D721Med (cell line): ENCODE data around the gene COLEC12.

ENCODE experiments used
- DNase-seq: peaks from one replicate; pipeline ENCODE4 v3.0.0; 2011; ENCODE audit warnings: low spot score; ENCODE audit not compliant: insufficient read length
- FAIRE-seq: peaks from 2 replicates; lab custom pipeline; 2011; peaks lifted over from hg19 to GRCh38; lab: Jason Lieb, UNC
- TF ChIP-seq, protein P1 (sequence below): IDR thresholded peaks from 2 replicates; pipeline ENCODE4 v1.5.1; 2012; ENCODE audit warnings: mild to moderate bottlenecking, control low read depth; ENCODE audit not compliant: insufficient read depth; ENCODE audit errors: missing control alignments

The COLEC12 gene

DNA sequence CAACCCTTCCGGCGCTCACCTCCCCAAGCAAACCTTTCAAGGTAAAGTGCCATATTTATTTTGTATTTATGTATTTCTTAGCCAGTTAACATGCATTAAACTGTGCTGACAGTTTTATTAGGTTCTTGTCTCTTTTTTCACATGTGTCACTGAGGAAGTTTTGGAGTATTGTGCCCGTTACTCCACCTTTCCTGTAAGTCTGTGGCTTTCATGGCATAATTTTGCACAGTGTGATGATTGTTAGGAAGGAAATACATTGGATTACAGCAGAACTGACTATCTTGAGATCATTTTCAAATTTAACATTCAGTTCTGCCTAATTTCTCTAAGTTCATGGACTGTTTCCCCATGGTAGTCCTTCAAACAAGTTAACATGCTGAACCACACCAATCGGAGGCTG lies 67.7 kb downstream of the COLEC12 start:
- DNase-seq (no peak), FAIRE-seq (no peak)
- TF ChIP-seq, protein P1, sequence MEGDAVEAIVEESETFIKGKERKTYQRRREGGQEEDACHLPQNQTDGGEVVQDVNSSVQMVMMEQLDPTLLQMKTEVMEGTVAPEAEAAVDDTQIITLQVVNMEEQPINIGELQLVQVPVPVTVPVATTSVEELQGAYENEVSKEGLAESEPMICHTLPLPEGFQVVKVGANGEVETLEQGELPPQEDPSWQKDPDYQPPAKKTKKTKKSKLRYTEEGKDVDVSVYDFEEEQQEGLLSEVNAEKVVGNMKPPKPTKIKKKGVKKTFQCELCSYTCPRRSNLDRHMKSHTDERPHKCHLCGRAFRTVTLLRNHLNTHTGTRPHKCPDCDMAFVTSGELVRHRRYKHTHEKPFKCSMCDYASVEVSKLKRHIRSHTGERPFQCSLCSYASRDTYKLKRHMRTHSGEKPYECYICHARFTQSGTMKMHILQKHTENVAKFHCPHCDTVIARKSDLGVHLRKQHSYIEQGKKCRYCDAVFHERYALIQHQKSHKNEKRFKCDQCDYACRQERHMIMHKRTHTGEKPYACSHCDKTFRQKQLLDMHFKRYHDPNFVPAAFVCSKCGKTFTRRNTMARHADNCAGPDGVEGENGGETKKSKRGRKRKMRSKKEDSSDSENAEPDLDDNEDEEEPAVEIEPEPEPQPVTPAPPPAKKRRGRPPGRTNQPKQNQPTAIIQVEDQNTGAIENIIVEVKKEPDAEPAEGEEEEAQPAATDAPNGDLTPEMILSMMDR: no peak

DNA sequence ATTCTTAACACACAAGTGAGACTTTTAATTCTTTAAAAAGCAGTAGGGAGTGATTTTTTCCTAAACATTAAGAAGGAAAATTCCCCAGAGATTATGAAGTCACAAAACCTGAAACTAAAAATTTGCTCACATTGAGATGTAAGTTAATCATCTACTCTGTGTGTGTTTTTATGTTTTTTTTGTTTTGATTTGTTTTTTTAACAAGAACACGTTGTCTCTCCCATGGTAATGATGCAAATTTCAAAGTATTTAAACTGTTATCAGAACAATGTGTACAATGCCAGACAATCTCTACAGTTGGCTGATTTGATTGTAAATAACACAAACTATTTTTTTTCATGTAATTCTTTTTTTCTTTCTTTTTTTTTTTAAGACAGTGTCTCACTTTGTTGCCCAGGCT lies 71.5 kb downstream of the COLEC12 start:
- no peak for FAIRE-seq
- TF ChIP-seq, protein P1: no peak
- no peak for DNase-seq

DNA sequence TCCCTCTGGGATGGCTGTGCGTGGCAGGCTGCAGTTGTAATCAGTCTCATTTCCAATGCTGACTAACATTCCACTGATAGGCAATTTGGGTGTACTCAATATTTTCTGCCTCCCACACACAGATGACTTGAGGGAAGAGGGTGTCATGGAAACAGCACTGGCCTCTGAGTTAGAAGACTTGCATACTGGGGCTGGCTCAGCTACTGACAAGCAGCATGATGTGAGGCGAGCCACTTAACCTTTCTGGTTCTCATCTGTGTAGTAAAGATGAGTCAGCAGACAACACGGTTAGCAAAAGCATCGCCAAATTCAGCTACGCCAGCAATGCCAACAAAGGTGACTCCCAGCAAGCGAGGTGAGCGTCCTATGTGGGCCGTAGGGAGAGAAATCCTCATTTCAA lies 73.5 kb downstream of the COLEC12 start:
- DNase-seq (no peak), FAIRE-seq (no peak)
- TF ChIP-seq, protein P1: no peak

DNA sequence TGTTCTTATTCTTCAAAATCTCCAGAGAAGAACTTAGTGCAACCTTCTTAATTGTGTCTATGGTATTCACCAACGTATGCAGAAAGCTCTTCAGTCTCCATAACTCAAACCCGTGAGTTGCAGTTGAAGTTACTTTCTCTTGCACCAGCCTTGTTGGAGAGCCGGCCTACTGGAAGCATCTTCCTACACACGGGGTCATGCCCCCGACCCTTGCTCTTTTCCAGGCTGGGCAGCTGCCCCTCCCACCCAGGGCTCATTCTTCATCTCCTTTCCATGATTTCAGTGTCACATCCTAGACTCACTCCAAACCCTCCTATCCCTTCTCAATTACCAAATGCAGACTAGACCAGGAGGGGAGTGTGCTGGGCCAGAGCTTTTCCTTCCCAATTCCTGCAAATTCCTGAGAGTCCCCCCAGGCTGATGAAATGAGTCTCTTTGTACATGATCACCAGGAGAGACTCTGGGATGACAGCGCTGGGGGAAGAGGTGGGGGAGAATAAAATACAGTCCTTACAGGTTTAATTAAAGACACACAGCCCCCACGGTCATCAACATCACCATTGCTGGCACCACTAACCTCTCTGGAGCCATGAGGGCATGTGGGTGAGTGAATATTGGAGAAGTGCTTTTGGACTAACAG lies 75.3 kb downstream of the COLEC12 start:
- FAIRE-seq (no peak), DNase-seq (no peak)
- TF ChIP-seq, protein P1: no peak

DNA sequence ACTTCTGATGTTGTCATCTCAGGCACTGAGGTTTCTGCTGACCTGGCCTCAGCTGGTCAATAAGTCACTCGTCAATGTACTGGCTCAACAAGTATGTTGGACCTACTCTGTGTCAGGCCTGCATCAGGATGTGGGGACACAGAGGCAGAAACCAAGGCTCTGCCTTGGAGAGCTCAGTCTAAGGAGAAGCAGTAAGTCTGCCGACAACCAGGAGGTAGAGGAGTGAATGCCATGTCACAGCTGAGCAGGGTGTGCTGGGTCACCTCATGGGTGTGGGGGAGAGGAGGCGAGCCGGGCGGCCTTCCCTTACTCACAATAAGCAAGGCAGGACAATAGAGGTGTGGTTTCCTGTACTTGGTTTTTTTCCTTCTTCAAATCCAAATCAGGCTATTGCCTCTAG lies 75.8 kb downstream of the COLEC12 start:
- FAIRE-seq: no peak
- no peak for DNase-seq
- TF ChIP-seq, protein P1: no peak

DNA sequence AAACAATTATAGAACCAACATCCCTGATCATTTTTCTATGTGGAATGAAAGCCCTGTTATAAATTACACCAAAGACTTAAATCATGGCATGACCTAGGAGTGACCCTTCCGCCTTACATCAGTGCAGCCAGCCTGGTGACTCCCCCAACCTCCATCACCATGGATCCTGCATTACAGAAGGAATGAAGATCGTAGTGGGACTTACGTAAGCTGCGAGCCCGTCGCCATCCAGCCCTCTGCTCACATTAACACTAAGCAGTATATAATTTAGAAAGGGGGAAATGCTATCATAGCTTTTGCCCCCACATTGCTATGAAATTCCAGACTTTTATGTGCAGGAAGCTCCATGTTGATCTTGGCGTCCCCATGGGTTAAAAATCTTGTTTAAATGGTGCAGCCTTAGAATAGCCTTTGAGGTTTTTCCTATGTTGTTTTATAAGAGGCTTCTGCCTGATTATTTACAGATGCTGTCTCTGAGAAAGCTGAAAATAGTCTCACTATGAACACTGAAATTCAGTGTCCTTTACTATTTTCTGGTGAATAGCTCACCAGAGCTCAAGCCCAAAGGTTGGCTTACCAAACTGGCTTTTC lies 76.3 kb downstream of the COLEC12 start:
- DNase-seq: no peak
- FAIRE-seq: no peak
- TF ChIP-seq, protein P1: no peak

DNA sequence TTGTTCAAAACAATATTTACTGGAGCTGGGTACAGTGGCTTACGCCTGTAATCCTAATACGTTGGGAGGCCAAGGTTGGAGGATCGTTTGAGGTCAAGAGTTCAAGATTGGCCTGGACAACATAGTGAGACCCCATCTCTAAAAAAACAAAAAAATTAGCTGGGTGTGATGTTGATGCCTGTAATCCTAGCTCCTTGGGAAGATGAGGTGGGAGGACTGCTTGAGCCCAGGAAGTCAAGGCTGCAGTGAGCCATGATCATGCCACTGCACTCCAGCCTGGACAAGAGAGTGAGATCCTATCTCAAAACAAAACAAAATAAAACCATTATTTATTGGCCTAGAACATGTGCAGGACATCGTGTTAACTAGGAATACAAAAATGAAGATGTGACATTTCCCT lies 77.5 kb downstream of the COLEC12 start:
- TF ChIP-seq, protein P1: no peak
- no peak for DNase-seq
- FAIRE-seq: no peak
